BLaER1 (cell line): ENCODE results near the gene EPHX1.
A peak's percentile ranks its signal among the peaks of the same experiment; 100 is the strongest.

Experiments
- H3K27ac ChIP-seq: shearing (Covaris generic); formaldehyde crosslinking; 2 replicates; pipeline ENCODE4 v1.8.1; 2022
- H3K27me3 ChIP-seq: shearing (Covaris generic); formaldehyde crosslinking; 2 replicates; pipeline ENCODE4 v1.8.1; 2022
- H3K36me3 ChIP-seq: shearing (Covaris generic); formaldehyde crosslinking; 2 replicates; pipeline ENCODE4 v1.8.1; 2022
- H3K4me1 ChIP-seq: shearing (Covaris generic); formaldehyde crosslinking; 2 replicates; pipeline ENCODE4 v1.8.1; 2022
- H3K4me2 ChIP-seq: shearing (Covaris generic); formaldehyde crosslinking; 2 replicates; pipeline ENCODE4 v1.8.1; 2022
- H3K4me3 ChIP-seq: shearing (Covaris generic); formaldehyde crosslinking; 2 replicates; pipeline ENCODE4 v1.8.1; 2022
- H3K9ac ChIP-seq: shearing (Covaris generic); formaldehyde crosslinking; 2 replicates; pipeline ENCODE4 v1.8.1; 2022
- H3K9me3 ChIP-seq: shearing (Covaris generic); formaldehyde crosslinking; 2 replicates; pipeline ENCODE4 v1.8.1; 2022
- H4K20me1 ChIP-seq: shearing (Covaris generic); formaldehyde crosslinking; 2 replicates; pipeline ENCODE4 v1.8.1; 2022
- Cebpa-rat ChIP-seq: shearing (Covaris generic); IDR thresholded peaks from 2 replicates; pipeline ENCODE4 v1.8.1; 2022

Gene EPHX1

GRCh38 chr1:225840223-225840610 lies 30.3 kb downstream of the EPHX1 start:
- H3K4me2 ChIP-seq: no peak overlapping the region
- no peak overlapping the region for H3K9ac ChIP-seq
- peaks cover 11% of the 10 kb centered on the region for H3K4me1 ChIP-seq
- no peak overlapping the region for H3K4me3 ChIP-seq
- no peaks in the 10 kb centered on the region for H3K9me3 ChIP-seq
- no peaks in the 10 kb centered on the region for H3K27me3 ChIP-seq
- H4K20me1 ChIP-seq: no peaks in the 10 kb centered on the region
- no peak overlapping the region for H3K27ac ChIP-seq
- TF ChIP-seq Cebpa-rat: no peak
- H3K36me3 ChIP-seq: peaks cover 20% of the 10 kb centered on the region

- no peaks in the 10 kb centered on the region for H3K27me3 ChIP-seq
- H3K36me3 ChIP-seq: peaks cover 24% of the 10 kb centered on the region
- no peak overlapping the region for H3K27ac ChIP-seq
- no peak for TF ChIP-seq Cebpa-rat
- no peak overlapping the region for H3K9ac ChIP-seq
- H3K4me3 ChIP-seq: no peak overlapping the region
- peaks cover 14% of the 10 kb centered on the region for H3K4me1 ChIP-seq
- no peaks in the 10 kb centered on the region for H4K20me1 ChIP-seq
- H3K9me3 ChIP-seq: no peaks in the 10 kb centered on the region
- no peak overlapping the region for H3K4me2 ChIP-seq
These were observed 30.8 kb downstream of the EPHX1 start for GRCh38 chr1:225840713-225841112.

GRCh38 chr1:225842074-225842473 lies 32.1 kb downstream of the EPHX1 start:
- peaks cover 22% of the 10 kb centered on the region for H3K4me1 ChIP-seq
- H4K20me1 ChIP-seq: no peaks in the 10 kb centered on the region
- H3K9ac ChIP-seq: no peak overlapping the region
- no peak for TF ChIP-seq Cebpa-rat
- no peaks in the 10 kb centered on the region for H3K9me3 ChIP-seq
- 0 out of 2 replicates have a peak overlapping the region, but pooled peaks have one; percentile 9 for H3K4me2 ChIP-seq
- no peaks in the 10 kb centered on the region for H3K27me3 ChIP-seq
- H3K36me3 ChIP-seq: peaks cover 38% of the 10 kb centered on the region
- H3K27ac ChIP-seq: no peak overlapping the region
- no peak overlapping the region for H3K4me3 ChIP-seq

- H4K20me1 ChIP-seq: no peaks in the 10 kb centered on the region
- no peaks in the 10 kb centered on the region for H3K27me3 ChIP-seq
- H3K36me3 ChIP-seq: peaks cover 40% of the 10 kb centered on the region
- no peaks in the 10 kb centered on the region for H3K9me3 ChIP-seq
- peaks cover 30% of the 10 kb centered on the region for H3K4me1 ChIP-seq
- no peak overlapping the region for H3K27ac ChIP-seq
- peak overlapping the region; percentile 9; the same call in 1 of the 2 replicates for H3K4me2 ChIP-seq
- 0 out of 2 replicates have a peak overlapping the region, but pooled peaks have one; percentile 23 for H3K9ac ChIP-seq
- no peak for TF ChIP-seq Cebpa-rat
- H3K4me3 ChIP-seq: no peak overlapping the region
These were observed 33.0 kb downstream of the EPHX1 start for GRCh38 chr1:225842788-225843425.

GRCh38 chr1:225843426-225843795 lies 33.5 kb downstream of the EPHX1 start:
- no peak for TF ChIP-seq Cebpa-rat
- H3K36me3 ChIP-seq: peaks cover 40% of the 10 kb centered on the region

GRCh38 chr1:225844236-225845061 lies 34.5 kb downstream of the EPHX1 start:
- H3K36me3 ChIP-seq: peaks cover 40% of the 10 kb centered on the region
- no peak for TF ChIP-seq Cebpa-rat

More at GRCh38 chr1:225843426-225843795, 33.5 kb downstream of the EPHX1 start:
- Histone ChIP-seq H3K4me1 (peaks cover 36% of the 10 kb centered on the region), H3K4me2 (no peak overlapping the region), H4K20me1 (no peaks in the 10 kb centered on the region), H3K9ac (no peak overlapping the region), H3K27ac (no peak overlapping the region), H3K9me3 (no peaks in the 10 kb centered on the region), H3K27me3 (no peaks in the 10 kb centered on the region), H3K4me3 (no peak overlapping the region)

GRCh38 chr1:225845097-225845496 lies 35.2 kb downstream of the EPHX1 start:
- Histone ChIP-seq H3K9ac (no peak overlapping the region), H3K4me1 (peaks cover 52% of the 10 kb centered on the region), H4K20me1 (no peaks in the 10 kb centered on the region), H3K27ac (no peak overlapping the region), H3K36me3 (peaks cover 45% of the 10 kb centered on the region), H3K27me3 (no peaks in the 10 kb centered on the region), H3K9me3 (no peaks in the 10 kb centered on the region), H3K4me2 (no peak overlapping the region), H3K4me3 (no peak overlapping the region)
- TF ChIP-seq Cebpa-rat: no peak

More at GRCh38 chr1:225844236-225845061, 34.5 kb downstream of the EPHX1 start:
- H3K4me2 ChIP-seq: no peak overlapping the region
- no peak overlapping the region for H3K27ac ChIP-seq
- no peak overlapping the region for H3K9ac ChIP-seq
- H3K9me3 ChIP-seq: no peaks in the 10 kb centered on the region
- no peaks in the 10 kb centered on the region for H4K20me1 ChIP-seq
- H3K4me1 ChIP-seq: peaks cover 46% of the 10 kb centered on the region
- H3K27me3 ChIP-seq: no peaks in the 10 kb centered on the region
- H3K4me3 ChIP-seq: no peak overlapping the region

- Histone ChIP-seq H3K4me2 (no peak overlapping the region), H3K27me3 (no peaks in the 10 kb centered on the region), H3K9ac (no peak overlapping the region), H3K36me3 (peaks cover 51% of the 10 kb centered on the region), H4K20me1 (no peaks in the 10 kb centered on the region), H3K4me1 (peaks cover 59% of the 10 kb centered on the region), H3K9me3 (peaks cover 5% of the 10 kb centered on the region), H3K4me3 (no peak overlapping the region), H3K27ac (no peak overlapping the region)
- TF ChIP-seq Cebpa-rat: no peak
These were observed 35.8 kb downstream of the EPHX1 start for GRCh38 chr1:225845571-225846259.

- H3K4me2 ChIP-seq: no peak overlapping the region
- H3K9me3 ChIP-seq: peaks cover 10% of the 10 kb centered on the region
- peaks cover 58% of the 10 kb centered on the region for H3K36me3 ChIP-seq
- H3K27me3 ChIP-seq: no peaks in the 10 kb centered on the region
- no peaks in the 10 kb centered on the region for H4K20me1 ChIP-seq
- H3K27ac ChIP-seq: peak overlapping the region; percentile 1; the same call in 1 of the 2 replicates
- peaks cover 68% of the 10 kb centered on the region for H3K4me1 ChIP-seq
- TF ChIP-seq Cebpa-rat: no peak
- no peak overlapping the region for H3K4me3 ChIP-seq
- H3K9ac ChIP-seq: no peak overlapping the region
These were observed 36.7 kb downstream of the EPHX1 start for GRCh38 chr1:225846331-225847310.
